Immature natural killer cell (primary cell): Measurements from ENCODE around the gene TUBA4B. TPM values are rescaled to one million over a fixed set of nuclear protein-coding genes. Genes with fewer than 3 reads are reported as not detected.

Experiments used
- DNase-seq, 3 donors: peaks; one replicate each; pipeline ENCODE4 v3.0.0; 2022; ENCODE audit warnings: mixed read lengths in 1 of 3
- H3K27ac Mint-ChIP-seq, 6 donors: one replicate each; pipeline ENCODE4 v1.8.0; 2020; ENCODE audit warnings: mixed read lengths in 6 of 6, mild to moderate bottlenecking in 5 of 6, inconsistent platforms in 4 of 6, moderate library complexity in 3 of 6
- H3K27me3 Mint-ChIP-seq, 3 donors: one replicate each; pipeline ENCODE4 v1.8.0; 2020 to 2021; ENCODE audit warnings: low read depth in 3 of 3, mild to moderate bottlenecking in 3 of 3, mixed read lengths in 3 of 3, moderate library complexity in 3 of 3, inconsistent platforms in 1 of 3
- H3K36me3 Mint-ChIP-seq, 3 donors: one replicate each; pipeline ENCODE4 v1.8.0; 2020; ENCODE audit warnings: mixed read lengths in 3 of 3, inconsistent platforms in 2 of 3, mild to moderate bottlenecking in 2 of 3
- H3K4me1 Mint-ChIP-seq, 2 donors: one replicate each; pipeline ENCODE4 v1.8.0; 2020; ENCODE audit warnings: inconsistent platforms in 2 of 2, mild to moderate bottlenecking in 2 of 2, mixed read lengths in 2 of 2, moderate library complexity in 1 of 2
- H3K4me3 Mint-ChIP-seq, 5 donors: one replicate each; pipeline ENCODE4 v1.8.0; 2020; ENCODE audit warnings: mild to moderate bottlenecking in 5 of 5, mixed read lengths in 5 of 5, inconsistent platforms in 3 of 5, moderate library complexity in 3 of 5
- H3K9me3 Mint-ChIP-seq, 6 donors: one replicate each; pipeline ENCODE4 v1.8.0; 2020; ENCODE audit warnings: mild to moderate bottlenecking in 6 of 6, mixed read lengths in 6 of 6, inconsistent platforms in 4 of 6, moderate library complexity in 3 of 6
- polyA plus RNA-seq, 3 donors: library from polyadenylated mRNA; unstranded; fragments of 300-500 nt; fragmentation: Illumina TruSeq; gene quantifications; one replicate each; pipeline ENCODE4 v1.2.3, GENCODE V29; 2021

The TUBA4B gene
- polyA plus RNA-seq, 3 donors from 2014 or later, result not detected

DNA sequence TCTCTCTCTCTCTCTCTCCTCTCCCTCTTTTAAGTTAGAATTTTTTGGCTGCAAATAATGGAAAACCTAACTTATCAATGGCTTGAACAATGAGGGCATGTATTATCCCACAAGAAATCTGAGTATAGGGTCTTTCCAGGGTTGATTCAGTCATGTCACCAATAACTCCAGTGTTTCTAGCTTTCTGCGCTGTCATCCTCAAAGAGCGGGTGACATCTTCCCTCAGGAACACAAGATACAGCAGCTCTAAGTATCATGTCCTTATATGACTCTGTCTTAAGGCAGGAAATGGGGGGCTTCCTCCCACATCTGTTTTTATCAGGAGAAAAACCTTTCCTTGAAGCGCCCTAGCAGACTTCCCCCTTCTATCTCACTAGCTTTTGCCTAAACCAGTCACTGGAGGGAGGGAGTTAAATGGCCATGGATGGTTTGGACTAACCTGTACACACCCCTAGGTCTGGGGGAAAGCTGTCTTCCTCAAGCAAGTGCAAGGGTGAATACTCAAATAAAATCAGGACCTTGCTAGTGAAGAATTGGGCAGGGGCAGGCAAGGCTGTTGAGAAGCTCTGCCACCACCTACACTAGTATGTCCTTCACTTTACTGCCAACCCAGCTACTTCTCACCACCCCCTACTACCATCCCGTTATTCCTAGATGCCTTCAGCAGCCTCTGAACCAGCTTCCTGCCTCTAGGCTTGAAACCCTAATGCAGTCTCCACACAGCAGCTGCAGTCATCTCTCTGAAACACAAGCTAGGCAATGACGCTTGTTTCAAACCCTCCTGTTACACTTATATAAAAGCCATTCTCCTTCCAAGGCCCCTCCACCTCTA is 8.2 kb downstream of the TUBA4B start:
- Mint-ChIP-seq H3K27me3 (peaks cover 5 to 13% (median 8%) of the 10 kb centered on the region in 3 donors), H3K4me1 (no peaks in the 10 kb centered on the region), H3K27ac (no peak overlapping the region), H3K9me3 (no peaks in the 10 kb centered on the region), H3K4me3 (no peak overlapping the region), H3K36me3 (no peaks in the 10 kb centered on the region)
- no peak for DNase-seq

DNA sequence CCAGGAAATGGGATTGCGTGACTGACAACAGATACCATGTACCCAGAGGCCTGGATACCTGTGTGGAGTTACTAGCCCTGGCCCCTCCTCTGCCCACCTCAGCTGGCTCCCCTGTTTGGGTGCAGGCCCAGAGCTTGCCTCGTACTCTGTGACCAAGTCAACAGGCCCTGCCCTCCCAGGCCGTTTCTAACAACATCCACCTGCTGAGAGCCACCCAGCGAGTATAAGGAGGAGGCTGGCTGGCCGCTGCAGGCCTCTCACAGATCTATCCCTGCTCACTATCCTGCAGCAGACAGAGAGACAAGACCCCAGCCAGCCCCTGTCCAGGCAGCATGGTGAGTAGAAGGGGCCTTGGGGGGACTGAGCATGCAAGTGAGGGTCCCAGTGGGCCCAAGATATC is 13.2 kb downstream of the TUBA4B start:
- H3K36me3 Mint-ChIP-seq, result no peaks in the 10 kb centered on the region
- no peak for DNase-seq
- no peak overlapping the region for H3K27ac Mint-ChIP-seq
- peaks cover 0 to 6% (median 5%) of the 10 kb centered on the region in 3 donors for H3K27me3 Mint-ChIP-seq
- H3K4me1 Mint-ChIP-seq, result no peaks in the 10 kb centered on the region
- H3K4me3 Mint-ChIP-seq, result no peak overlapping the region
- no peaks in the 10 kb centered on the region for H3K9me3 Mint-ChIP-seq

DNA sequence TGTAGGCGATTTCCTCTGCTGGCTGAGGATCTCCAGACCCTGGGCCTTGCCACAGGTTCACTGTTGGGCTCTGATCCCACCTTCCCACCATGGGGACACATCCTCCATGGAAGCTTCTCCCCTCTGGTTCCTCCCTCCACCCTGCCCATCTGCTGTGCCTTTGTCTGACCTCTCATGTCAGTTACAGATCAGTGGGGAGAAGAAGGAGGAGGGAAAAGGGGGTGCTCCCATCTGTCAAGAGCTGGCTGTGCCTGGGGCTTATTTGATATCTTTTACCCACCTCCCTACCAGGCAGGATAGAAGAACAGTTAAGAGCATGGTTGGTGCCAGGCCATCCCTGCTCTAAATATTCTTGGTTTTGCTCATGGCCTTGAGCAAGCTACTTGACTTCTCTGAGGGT is 13.8 kb downstream of the TUBA4B start:
- no peak overlapping the region for H3K4me3 Mint-ChIP-seq
- DNase-seq, result no peak
- H3K9me3 Mint-ChIP-seq, result no peaks in the 10 kb centered on the region
- H3K27ac Mint-ChIP-seq, result no peak overlapping the region
- H3K4me1 Mint-ChIP-seq, result no peaks in the 10 kb centered on the region
- no peaks in the 10 kb centered on the region for H3K36me3 Mint-ChIP-seq
- peaks cover 0 to 4% (median 3%) of the 10 kb centered on the region in 3 donors for H3K27me3 Mint-ChIP-seq

DNA sequence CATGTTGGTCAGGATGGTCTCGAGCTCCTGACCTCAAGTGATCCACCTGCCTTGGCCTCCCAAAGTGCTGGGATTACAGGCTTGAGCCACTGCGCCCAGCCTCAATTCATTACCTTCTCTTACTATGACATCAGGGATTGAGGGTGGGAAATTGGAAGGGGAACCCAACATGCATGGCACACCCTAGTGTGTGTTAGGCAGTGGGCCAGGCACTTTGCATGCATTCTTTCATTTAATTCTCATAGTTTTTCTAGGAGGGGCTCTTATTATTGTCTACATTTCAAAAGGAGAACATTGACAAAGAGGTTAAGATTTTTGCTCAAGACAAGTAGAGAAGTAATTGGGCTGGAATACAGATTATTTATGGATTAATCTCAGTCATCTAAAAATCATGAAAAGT is 15.3 kb downstream of the TUBA4B start:
- Mint-ChIP-seq H3K36me3 (no peaks in the 10 kb centered on the region), H3K4me3 (no peak overlapping the region), H3K27me3 (peaks cover 0 to 3% (median under 1%) of the 10 kb centered on the region in 3 donors), H3K4me1 (no peaks in the 10 kb centered on the region), H3K9me3 (no peaks in the 10 kb centered on the region), H3K27ac (no peak overlapping the region)
- no peak for DNase-seq

DNA sequence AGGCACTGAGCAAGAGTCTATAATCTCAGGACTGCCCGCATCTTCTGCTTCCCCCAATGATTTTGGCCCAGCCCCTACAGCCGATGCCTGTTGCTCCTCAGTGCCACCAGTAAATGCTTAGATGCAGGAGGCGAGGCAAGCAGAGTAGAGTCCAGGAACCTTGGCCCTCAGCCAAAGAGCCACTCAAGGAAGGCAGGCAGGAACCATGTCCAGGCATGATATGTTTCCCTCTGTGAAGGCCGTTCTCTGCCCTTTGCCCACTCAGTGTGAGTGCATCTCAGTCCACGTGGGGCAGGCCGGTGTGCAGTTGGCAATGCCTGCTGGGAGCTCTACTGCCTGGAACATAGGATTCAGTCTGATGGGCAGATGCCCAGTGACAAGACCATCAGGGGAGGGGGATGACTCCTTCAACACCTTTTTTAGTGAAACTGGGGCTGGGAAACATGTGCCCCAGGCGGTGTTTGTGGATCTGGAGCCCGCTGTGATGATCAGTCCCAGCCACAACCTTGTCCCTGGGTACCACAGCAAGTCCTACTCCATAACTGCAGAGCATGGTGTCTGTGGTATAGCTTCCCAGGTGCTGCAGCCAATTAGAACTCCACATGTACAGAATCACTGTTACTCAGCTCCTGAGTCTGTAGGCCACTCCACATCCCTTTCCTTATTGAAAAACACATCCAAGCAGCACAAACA is 16.5 kb downstream of the TUBA4B start:
- peaks cover 0 to 3% (median 0%) of the 10 kb centered on the region in 3 donors for H3K27me3 Mint-ChIP-seq
- H3K4me1 Mint-ChIP-seq, result no peaks in the 10 kb centered on the region
- H3K4me3 Mint-ChIP-seq, result no peak overlapping the region
- no peak for DNase-seq
- H3K27ac Mint-ChIP-seq, result peak overlapping the region in 1 of 6 donors; percentile 61
- no peaks in the 10 kb centered on the region for H3K9me3 Mint-ChIP-seq
- no peaks in the 10 kb centered on the region for H3K36me3 Mint-ChIP-seq

DNA sequence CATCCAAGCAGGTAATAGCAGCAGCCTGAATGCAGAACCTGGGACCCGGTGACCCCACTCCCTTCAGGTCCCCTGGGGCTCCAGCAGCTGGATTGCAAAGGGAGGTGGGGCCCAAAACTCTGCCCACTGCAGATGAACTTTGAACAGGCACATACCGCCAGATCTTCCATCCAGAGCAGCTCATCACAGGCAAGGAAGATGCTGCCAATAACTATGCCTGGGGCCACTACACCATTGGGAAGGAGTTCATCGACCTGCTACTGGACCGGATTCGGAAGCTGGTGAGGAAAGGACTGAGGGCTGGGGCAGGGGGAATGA is 17.0 kb downstream of the TUBA4B start:
- Mint-ChIP-seq H3K4me3 (no peak overlapping the region), H3K27me3 (peaks cover 0 to 2% (median 0%) of the 10 kb centered on the region in 3 donors), H3K36me3 (no peaks in the 10 kb centered on the region), H3K4me1 (no peaks in the 10 kb centered on the region), H3K9me3 (no peaks in the 10 kb centered on the region), H3K27ac (peak overlapping the region in 1 of 6 donors; percentile 61)
- no peak for DNase-seq

DNA sequence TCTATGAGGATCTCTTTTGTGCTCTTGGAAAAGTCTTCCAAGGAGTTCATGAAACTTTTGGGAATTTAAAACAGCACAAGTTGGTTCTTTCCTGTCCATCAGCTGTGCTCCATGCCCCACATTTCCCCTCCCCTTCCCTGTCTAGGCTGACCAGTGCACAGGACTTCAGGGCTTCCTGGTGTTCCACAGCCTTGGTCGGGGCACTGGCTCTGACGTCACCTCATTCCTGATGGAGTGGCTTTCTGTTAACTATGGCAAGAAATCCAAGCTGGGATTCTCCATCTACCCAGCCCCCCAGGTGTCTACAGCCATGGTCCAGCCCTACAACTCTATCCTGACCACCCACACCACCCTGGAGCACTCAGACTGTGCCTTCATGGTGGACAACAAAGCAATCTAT is 18.0 kb downstream of the TUBA4B start:
- Mint-ChIP-seq H3K4me1 (no peaks in the 10 kb centered on the region), H3K27me3 (peaks cover 0 to 2% (median 0%) of the 10 kb centered on the region in 3 donors), H3K4me3 (no peak overlapping the region), H3K9me3 (no peaks in the 10 kb centered on the region), H3K36me3 (no peaks in the 10 kb centered on the region), H3K27ac (no peak overlapping the region)
- DNase-seq, result no peak

DNA sequence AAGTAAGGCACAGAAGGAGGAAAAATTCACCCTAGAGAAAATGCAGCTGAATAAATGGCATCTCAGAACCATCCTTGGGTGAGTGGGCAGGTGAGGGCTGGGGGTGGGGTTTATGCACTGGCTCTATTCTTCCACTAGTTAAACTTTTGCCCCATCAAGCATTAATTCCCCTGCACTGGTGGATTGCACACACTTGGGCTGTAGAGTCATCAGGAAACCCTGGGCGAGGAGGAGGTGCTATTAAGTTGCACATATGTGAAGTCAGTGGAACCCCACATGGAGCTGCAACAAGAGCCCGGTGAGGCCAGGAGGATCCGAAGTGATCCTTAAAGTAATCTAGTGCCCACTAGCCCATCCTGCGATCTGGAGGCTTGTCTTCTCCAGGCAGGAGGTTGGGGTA is 19.3 kb downstream of the TUBA4B start:
- peak overlapping the region in 1 of 6 donors; percentile 45 for H3K27ac Mint-ChIP-seq

DNA sequence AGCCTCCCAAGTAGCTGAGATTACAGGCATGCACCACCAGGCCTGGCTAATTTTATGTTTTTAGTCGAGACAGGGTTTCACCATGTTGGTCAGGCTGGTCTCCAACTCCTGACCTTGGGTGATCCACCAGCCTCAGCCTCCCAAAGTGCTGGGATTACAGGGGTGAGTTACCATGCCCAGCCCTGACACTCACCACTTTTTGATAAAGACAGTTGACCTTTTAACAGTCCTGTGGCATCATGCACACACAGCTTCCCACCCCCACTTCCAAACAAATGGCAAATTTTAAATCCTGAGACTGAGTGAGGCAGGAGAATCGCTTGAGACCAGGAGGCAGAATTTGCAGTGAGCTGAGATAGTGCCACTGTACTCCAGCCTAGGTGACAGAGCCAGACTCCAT is 20.0 kb downstream of the TUBA4B start:
- no peaks in the 10 kb centered on the region for H3K9me3 Mint-ChIP-seq
- DNase-seq, result no peak
- H3K4me1 Mint-ChIP-seq, result peaks cover 7 to 9% of the 10 kb centered on the region in 2 donors
- no peaks in the 10 kb centered on the region for H3K36me3 Mint-ChIP-seq
- no peak overlapping the region for H3K4me3 Mint-ChIP-seq
- H3K27me3 Mint-ChIP-seq, result peaks cover 4 to 7% (median 7%) of the 10 kb centered on the region in 3 donors
- H3K27ac Mint-ChIP-seq, result no peak overlapping the region

More for the DNA sequence above, 19.3 kb downstream of the TUBA4B start:
- peaks cover 1 to 3% of the 10 kb centered on the region in 2 donors for H3K4me1 Mint-ChIP-seq
- H3K27me3 Mint-ChIP-seq, result peaks cover 0 to 2% (median 1%) of the 10 kb centered on the region in 3 donors
- H3K4me3 Mint-ChIP-seq, result no peak overlapping the region
- no peaks in the 10 kb centered on the region for H3K36me3 Mint-ChIP-seq
- DNase-seq, result no peak
- H3K9me3 Mint-ChIP-seq, result no peaks in the 10 kb centered on the region

DNA sequence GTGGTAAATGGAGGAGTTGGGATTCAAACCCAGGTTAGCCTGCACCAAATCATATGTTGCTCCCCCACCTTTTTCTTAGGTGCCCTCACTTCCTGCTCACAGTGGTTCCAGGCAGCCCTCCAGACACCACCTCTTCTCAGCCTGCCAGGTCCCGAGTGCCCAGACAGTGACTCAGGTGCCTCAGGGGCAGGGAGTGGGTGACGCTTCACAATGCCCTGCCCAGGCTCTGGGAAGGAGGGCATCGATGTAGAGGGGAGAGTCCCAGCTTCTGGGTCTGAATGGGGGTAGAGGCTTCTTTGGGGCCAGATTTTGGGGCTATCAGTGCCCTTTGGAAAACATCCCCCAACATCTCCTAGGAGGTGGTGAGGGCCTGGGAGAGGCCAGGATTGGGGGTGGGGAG is 20.9 kb downstream of the TUBA4B start:
- DNase-seq, result no peak
- Mint-ChIP-seq H3K36me3 (no peaks in the 10 kb centered on the region), H3K4me3 (no peak overlapping the region), H3K27ac (no peak overlapping the region), H3K9me3 (no peaks in the 10 kb centered on the region), H3K27me3 (peaks cover 12 to 17% (median 14%) of the 10 kb centered on the region in 3 donors), H3K4me1 (peaks cover 17 to 18% of the 10 kb centered on the region in 2 donors)

DNA sequence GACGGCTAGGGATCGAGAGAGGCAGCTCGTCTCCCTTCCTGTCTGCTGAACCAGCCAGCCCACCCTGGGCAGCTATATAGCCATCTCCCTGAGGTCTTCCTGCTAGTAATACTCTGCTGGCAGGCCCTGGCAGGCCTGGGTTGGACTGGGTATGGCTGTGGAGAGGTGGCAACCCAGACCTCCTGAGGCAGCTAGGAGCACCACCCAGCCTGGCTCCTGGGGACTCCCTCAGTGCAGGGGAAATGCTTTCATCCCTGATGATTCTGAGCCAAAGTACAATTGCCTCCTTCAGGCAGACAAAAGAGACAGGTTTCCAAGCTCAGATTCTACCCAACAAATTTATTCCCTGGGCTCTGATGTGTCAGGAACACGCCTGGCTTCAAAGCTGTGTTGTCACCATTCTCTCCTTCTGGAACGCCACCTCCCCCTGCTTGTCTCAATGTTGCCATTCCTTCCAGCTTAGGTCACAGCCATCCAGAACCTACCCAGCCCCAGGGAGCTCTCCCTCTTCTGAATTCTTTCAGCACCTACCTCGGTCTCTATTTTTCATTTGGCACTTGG is 21.4 kb downstream of the TUBA4B start:
- no peak for DNase-seq
- no peaks in the 10 kb centered on the region for H3K9me3 Mint-ChIP-seq
- peaks cover 14 to 19% (median 19%) of the 10 kb centered on the region in 3 donors for H3K27me3 Mint-ChIP-seq
- H3K4me1 Mint-ChIP-seq, result peaks cover 18 to 21% of the 10 kb centered on the region in 2 donors
- no peaks in the 10 kb centered on the region for H3K36me3 Mint-ChIP-seq
- H3K27ac Mint-ChIP-seq, result no peak overlapping the region
- no peak overlapping the region for H3K4me3 Mint-ChIP-seq

DNA sequence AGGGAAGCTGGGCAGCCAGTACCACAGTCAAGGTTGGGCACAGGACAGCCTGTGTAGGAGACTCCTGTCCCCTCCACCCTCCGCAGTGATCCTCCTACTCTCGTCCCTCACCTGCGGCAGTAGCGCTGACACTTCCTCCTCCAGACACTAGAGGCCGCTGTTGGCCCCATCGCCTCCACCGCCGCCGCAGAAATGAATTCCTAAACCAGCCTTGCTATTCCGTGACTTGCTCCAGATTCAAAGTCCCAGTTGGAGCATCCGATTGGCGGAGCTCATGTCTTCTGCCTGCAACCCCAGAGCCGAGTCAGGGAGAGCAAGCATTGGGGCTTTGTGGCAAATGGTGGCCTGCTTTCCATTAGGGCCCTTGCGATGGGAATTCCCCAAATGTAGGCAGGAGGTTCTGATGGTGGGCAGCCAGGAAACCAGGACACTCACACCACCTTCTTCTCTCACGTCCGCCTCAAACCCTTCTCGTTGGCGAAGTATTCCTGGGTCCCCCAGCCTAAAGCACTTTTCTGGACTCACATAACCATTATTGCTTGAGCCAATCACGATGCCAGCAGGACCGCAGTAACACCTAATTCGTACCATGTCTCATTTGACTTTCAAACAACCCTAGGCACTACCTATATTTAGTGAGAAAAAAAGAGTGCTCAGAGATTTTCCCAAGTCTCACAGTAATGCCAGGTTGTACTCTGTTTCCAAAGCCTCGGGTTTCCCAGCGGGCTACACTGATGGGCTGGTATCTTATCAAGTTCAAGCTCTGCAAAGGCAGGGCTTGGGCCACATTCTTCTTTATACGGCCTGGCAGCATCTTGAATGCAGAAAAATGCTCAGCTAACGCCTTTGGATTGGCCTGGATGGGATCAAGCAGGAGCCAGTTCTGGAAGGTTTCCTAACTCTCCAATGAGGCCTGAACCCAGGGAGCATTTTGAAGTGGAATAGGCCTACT is 24.9 kb downstream of the TUBA4B start:
- Mint-ChIP-seq H3K4me1 (peaks cover 34 to 49% of the 10 kb centered on the region in 2 donors), H3K27ac (peak overlapping the region; percentile 99 to 100 (median 99)), H3K9me3 (no peaks in the 10 kb centered on the region), H3K4me3 (peak overlapping the region; percentile 88 to 93 (median 92)), H3K36me3 (peaks cover 0 to 18% (median 3%) of the 10 kb centered on the region in 3 donors), H3K27me3 (peaks cover 21 to 30% (median 25%) of the 10 kb centered on the region in 3 donors)
- DNase-seq, result peak; percentile 75 to 78 (median 77)

DNA sequence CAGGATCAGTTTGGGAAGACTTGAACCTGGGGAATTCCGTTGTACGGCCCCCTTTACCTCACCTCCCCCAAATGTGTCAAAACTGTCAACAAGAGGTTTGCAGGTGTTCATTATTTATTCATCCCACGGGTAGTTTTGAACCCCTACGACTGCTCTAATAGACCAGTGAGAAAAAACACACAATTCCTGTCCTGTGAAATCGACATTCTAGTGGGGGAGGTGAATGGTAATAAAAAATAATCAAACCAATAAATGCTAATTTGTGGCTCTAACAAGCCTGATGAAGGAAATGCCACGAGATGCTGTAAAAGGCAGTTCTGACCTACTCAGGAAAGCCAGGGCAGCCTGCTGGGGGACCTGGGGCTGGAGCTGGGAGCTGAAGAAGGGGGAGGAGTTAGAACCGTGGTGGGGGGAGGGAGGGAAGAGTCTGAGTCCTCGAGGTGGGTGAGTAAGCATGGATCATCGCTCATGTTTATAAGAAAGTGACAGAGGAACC is 25.7 kb downstream of the TUBA4B start:
- H3K27ac Mint-ChIP-seq, result peak overlapping the region; percentile 99 to 100 (median 99)
- H3K4me3 Mint-ChIP-seq, result peak overlapping the region; percentile 88 to 93 (median 92)
- H3K4me1 Mint-ChIP-seq, result peaks cover 34 to 52% of the 10 kb centered on the region in 2 donors
- H3K36me3 Mint-ChIP-seq, result peaks cover 0 to 24% (median 7%) of the 10 kb centered on the region in 3 donors
- DNase-seq, result no peak
- no peaks in the 10 kb centered on the region for H3K9me3 Mint-ChIP-seq
- peaks cover 21 to 30% (median 27%) of the 10 kb centered on the region in 3 donors for H3K27me3 Mint-ChIP-seq
